H1 (cell line): ENCODE data around the gene CACNB2.

Source experiments
- CREB1 ChIP-seq: IDR thresholded peaks from 2 replicates; pipeline ENCODE4 v1.6.1; 2012; ENCODE audit warnings: inconsistent platforms
- CTCF ChIP-seq, 3 experiments: IDR thresholded peaks; 1 replicate in 2 of 3; 2 replicates in 1 of 3; pipeline versions ENCODE4 v1.5.1 to v1.6.1; 2011; ENCODE audit warnings: low read length in 3 of 3, mild to moderate bottlenecking in 3 of 3, inconsistent platforms in 2 of 3, low read depth in 1 of 3, moderate library complexity in 1 of 3; ENCODE audit not compliant: insufficient read depth in 1 of 3; ENCODE audit errors: control extremely low read depth in 1 of 3
- EZH2 ChIP-seq: fragments of 200-600 bp; sonication (generic); IDR thresholded peaks from 2 replicates; pipeline ENCODE4 v1.7.1; 2012; ENCODE audit warnings: low read depth, mild to moderate bottlenecking, moderate library complexity, low read length, inconsistent platforms; ENCODE audit not compliant: severe bottlenecking
- JUN ChIP-seq: IDR thresholded peaks from 2 replicates; pipeline ENCODE4 v1.6.1; 2011; ENCODE audit warnings: low read depth, mild to moderate bottlenecking, improper control_type of control experiment, low read length
- POLR2A ChIP-seq, 2 experiments: IDR thresholded peaks; 1 replicate in 1 of 2; 2 replicates in 1 of 2; pipeline ENCODE4 v1.6.1; 2011; ENCODE audit warnings: low read depth in 2 of 2, low read length in 2 of 2, mild to moderate bottlenecking in 2 of 2; ENCODE audit errors: control extremely low read depth in 1 of 2
- TCF12 ChIP-seq: IDR thresholded peaks from 2 replicates; pipeline ENCODE4 v1.6.1; 2011; ENCODE audit warnings: low read depth, mild to moderate bottlenecking, low read length
- USF2 ChIP-seq: IDR thresholded peaks from 2 replicates; pipeline ENCODE4 v1.6.1; 2011; ENCODE audit warnings: low read length, improper control_type of control experiment

- TF ChIP-seq POLR2A (IDR thresholded peaks at IDR 0.05; ENCODE audit: control extremely low read depth in 1 of 2, low read depth in 2 of 2, low read length in 2 of 2), result no peak
- no peak for TF ChIP-seq TCF12
- no peak for TF ChIP-seq CTCF (IDR thresholded peaks at IDR 0.05; ENCODE audit: control extremely low read depth in 1 of 3, insufficient read depth in 1 of 3, low read depth in 1 of 3, low read length in 3 of 3)
- no peak for TF ChIP-seq USF2
- no peak for TF ChIP-seq JUN
- TF ChIP-seq CREB1, result no peak
- no peak for TF ChIP-seq EZH2
Measured at GRCh38 chr10:18290651-18291313, 150.6 kb downstream of the CACNB2 start.
